ENCODE data around the gene SBF2. TPM values are rescaled to one million over a fixed set of nuclear protein-coding genes. Genes with fewer than 3 reads are reported as not detected.

The SBF2 gene
- total and polyA plus RNA-seq, 10 donors = 3.6 to 70.9 (median 57.1) TPM

- Histone ChIP-seq H3K36me3 (no peaks in the 10 kb centered on the region), H3K4me1 (peaks cover 6 to 34% (median 15%) of the 10 kb centered on the region in 6 donors), H3K27ac (no peak overlapping the region), H3K9me3 (no peaks in the 10 kb centered on the region), H3K27me3 (replicated peaks in 1 of 7) (no peaks in the 10 kb centered on the region), H3K4me3 (no peak overlapping the region)
- DNase-seq = no peak
- no peak for TF ChIP-seq POLR2AphosphoS5 (IDR thresholded peaks at IDR 0.05)
- no peak for TF ChIP-seq CTCF (IDR thresholded peaks at IDR 0.05 in 8 of 11, conservative IDR thresholded peaks at IDR 0.05 in 3 of 11)
- no peak for TF ChIP-seq POLR2A (IDR thresholded peaks at IDR 0.05)
- intact Hi-C loops (cut with DNase I; ENCODE audit: low total_unique reads) = loop anchor here (10.0 kb wide), 1 partner anchor 461 kb away; no protein-coding TSS in a partner anchor
- 81 to 93% (median 89%) methylated on average over 2 of the region's 2 CpGs for WGBS, 5 donors
Measured at GRCh38 chr11:10326012-10326964, 32.3 kb upstream of the SBF2 start.

- no peak for DNase-seq
- Histone ChIP-seq H3K36me3 (no peaks in the 10 kb centered on the region), H3K27ac (no peak overlapping the region), H3K4me3 (no peak overlapping the region), H3K9me3 (no peaks in the 10 kb centered on the region), H3K27me3 (replicated peaks in 1 of 7) (no peaks in the 10 kb centered on the region), H3K4me1 (peaks cover 6 to 34% (median 15%) of the 10 kb centered on the region in 6 donors)
- no peak for TF ChIP-seq POLR2AphosphoS5 (IDR thresholded peaks at IDR 0.05)
- TF ChIP-seq POLR2A (IDR thresholded peaks at IDR 0.05) = no peak
- no peak for TF ChIP-seq CTCF (IDR thresholded peaks at IDR 0.05 in 8 of 11, conservative IDR thresholded peaks at IDR 0.05 in 3 of 11)
- intact Hi-C loops (cut with DNase I; ENCODE audit: low total_unique reads) = loop anchor here (10.0 kb wide), 1 partner anchor 461 kb away; no protein-coding TSS in a partner anchor
- WGBS, 5 donors = 64 to 86% (median 74%) methylated on average over 6 of the region's 6 CpGs
Measured at GRCh38 chr11:10325277-10326011, 31.4 kb upstream of the SBF2 start.

- Histone ChIP-seq H3K27me3 (replicated peaks in 1 of 7) (no peaks in the 10 kb centered on the region), H3K36me3 (no peaks in the 10 kb centered on the region), H3K27ac (no peak overlapping the region), H3K4me1 (peaks cover 6 to 35% (median 17%) of the 10 kb centered on the region in 6 donors), H3K4me3 (no peak overlapping the region), H3K9me3 (no peaks in the 10 kb centered on the region)
- intact Hi-C loops (cut with DNase I; ENCODE audit: low total_unique reads) = loop anchor here (5.0 to 10.0 kb wide), 2 partner anchors 460 to 567 kb away; no protein-coding TSS in a partner anchor
- WGBS, 5 donors = 62 to 83% (median 67%) methylated on average over 3 of the region's 3 CpGs
- no peak for DNase-seq
- TF ChIP-seq POLR2A (IDR thresholded peaks at IDR 0.05) = no peak
- no peak for TF ChIP-seq POLR2AphosphoS5 (IDR thresholded peaks at IDR 0.05)
- TF ChIP-seq CTCF (IDR thresholded peaks at IDR 0.05 in 8 of 11, conservative IDR thresholded peaks at IDR 0.05 in 3 of 11) = no peak
Measured at GRCh38 chr11:10324474-10324873, 30.5 kb upstream of the SBF2 start.

Measured in spleen (tissue), 11 donors.